HEK293 (cell line): Measurements from ENCODE around the gene PLPPR2.

Experiments used
- CTCF ChIA-PET: fragments of 350-600 bp; formaldehyde crosslinking; extraction: SDS; loops from one replicate; lab custom pipeline; 2021; ENCODE audit warnings: antibody characterized with exemption; lab: Yijun Ruan, JAX
- POLR2A ChIA-PET: fragments of 300-600 bp; formaldehyde crosslinking; extraction: SDS; loops from one replicate; lab custom pipeline; 2020; ENCODE audit warnings: antibody characterized with exemption, inconsistent platforms; lab: Yijun Ruan, JAX
- H3K27ac ChIP-seq: fragments of 200-500 bp; sonication (Bioruptor generic); 2 replicates; pipeline ENCODE4 v1.5.1; 2014; ENCODE audit warnings: low read depth, low read length, control low read depth, inconsistent platforms; ENCODE audit errors: extremely low read depth
- H3K36me3 ChIP-seq, 2 experiments: fragments of 200-500 bp in 1 of 2; sonication (Bioruptor generic) in 1 of 2; 1 replicate in 1 of 2; 2 replicates in 1 of 2; pipeline ENCODE4 v1.5.1; 2014 to 2017; ENCODE audit warnings: inconsistent platforms in 2 of 2, low read length in 2 of 2; ENCODE audit not compliant: control insufficient read depth in 2 of 2, insufficient read depth in 1 of 2
- H3K4me1 ChIP-seq: fragments of 200-500 bp; sonication (Bioruptor generic); 2 replicates; pipeline ENCODE4 v1.5.1; 2014; ENCODE audit warnings: mild to moderate bottlenecking, low read length, inconsistent platforms; ENCODE audit not compliant: control insufficient read depth, insufficient read depth
- H3K4me3 ChIP-seq: 2 replicates; pipeline ENCODE4 v1.5.1; 2011; ENCODE audit warnings: low read depth, mild to moderate bottlenecking, control low read depth, low read length, moderate library complexity
- H3K9me3 ChIP-seq: fragments of 200-500 bp; sonication (Bioruptor generic); 2 replicates; pipeline ENCODE4 v1.5.1; 2014; ENCODE audit warnings: low read depth, low read length, inconsistent platforms; ENCODE audit not compliant: control insufficient read depth, insufficient read depth
- GLIS1 ChIP-seq: fragments of 450-650 bp; formaldehyde crosslinking; IDR thresholded peaks from 2 replicates; pipeline ENCODE4 v1.5.1; 2016; ENCODE audit warnings: missing biosample characterization, missing genetic modification characterization
- GLIS2 ChIP-seq: fragments of 450-650 bp; formaldehyde crosslinking; IDR thresholded peaks from 2 replicates; pipeline ENCODE4 v1.5.1; 2016; ENCODE audit warnings: missing biosample characterization, missing genetic modification characterization
- HIC1 ChIP-seq: fragments of 450-650 bp; formaldehyde crosslinking; IDR thresholded peaks from 2 replicates; pipeline ENCODE4 v1.5.1; 2016; ENCODE audit warnings: missing biosample characterization, missing genetic modification characterization
- KLF1 ChIP-seq: fragments of 450-650 bp; formaldehyde crosslinking; IDR thresholded peaks from 2 replicates; pipeline ENCODE4 v1.5.1; 2016; ENCODE audit warnings: missing biosample characterization, missing genetic modification characterization
- KLF9 ChIP-seq: fragments of 450-650 bp; formaldehyde crosslinking; IDR thresholded peaks from 2 replicates; pipeline ENCODE4 v1.5.1; 2016; ENCODE audit warnings: missing biosample characterization, missing genetic modification characterization, low read depth
- PATZ1 ChIP-seq: fragments of 450-650 bp; formaldehyde crosslinking; IDR thresholded peaks from 2 replicates; pipeline ENCODE4 v1.5.1; 2016; ENCODE audit warnings: missing biosample characterization, missing genetic modification characterization
- REST ChIP-seq: fragments of 450-650 bp; formaldehyde crosslinking; IDR thresholded peaks from 2 replicates; pipeline ENCODE4 v1.5.1; 2016; ENCODE audit warnings: missing biosample characterization, missing genetic modification characterization
- SCRT2 ChIP-seq: fragments of 450-650 bp; formaldehyde crosslinking; IDR thresholded peaks from 2 replicates; pipeline ENCODE4 v1.5.1; 2016; ENCODE audit warnings: missing biosample characterization, missing genetic modification characterization
- ZFP37 ChIP-seq: fragments of 450-650 bp; formaldehyde crosslinking; IDR thresholded peaks from 2 replicates; pipeline ENCODE4 v1.5.1; 2016; ENCODE audit warnings: missing biosample characterization, missing genetic modification characterization
- ZIC2 ChIP-seq: fragments of 450-650 bp; formaldehyde crosslinking; IDR thresholded peaks from 2 replicates; pipeline ENCODE4 v1.5.1; 2016; ENCODE audit warnings: missing biosample characterization, missing genetic modification characterization
- ZNF138 ChIP-seq: fragments of 450-650 bp; formaldehyde crosslinking; IDR thresholded peaks from 2 replicates; pipeline ENCODE4 v1.5.1; 2016; ENCODE audit warnings: missing biosample characterization, missing genetic modification characterization, borderline replicate concordance
- ZNF341 ChIP-seq: fragments of 450-650 bp; formaldehyde crosslinking; IDR thresholded peaks from 2 replicates; pipeline ENCODE4; 2016; ENCODE audit warnings: low read depth, missing biosample characterization, missing genetic modification characterization
- ZNF366 ChIP-seq: fragments of 450-650 bp; formaldehyde crosslinking; conservative IDR thresholded peaks from 2 replicates; pipeline ENCODE4 v1.5.1; 2016; ENCODE audit warnings: missing biosample characterization, missing genetic modification characterization
- ZNF398 ChIP-seq: fragments of 450-650 bp; formaldehyde crosslinking; IDR thresholded peaks from 2 replicates; pipeline ENCODE4 v1.5.1; 2017; ENCODE audit warnings: missing biosample characterization, missing genetic modification characterization
- ZNF600 ChIP-seq: fragments of 450-650 bp; formaldehyde crosslinking; IDR thresholded peaks from 2 replicates; pipeline ENCODE4 v1.5.1; 2016; ENCODE audit warnings: missing biosample characterization, missing genetic modification characterization
- ZNF626 ChIP-seq: fragments of 450-650 bp; sonication (Bioruptor Pico); formaldehyde crosslinking; IDR thresholded peaks from 2 replicates; pipeline ENCODE4 v1.5.1; 2018; ENCODE audit warnings: missing biosample characterization, missing genetic modification characterization, inconsistent platforms
- ZNF692 ChIP-seq: fragments of 450-650 bp; formaldehyde crosslinking; IDR thresholded peaks from 2 replicates; pipeline ENCODE4 v1.5.1; 2016; ENCODE audit warnings: missing biosample characterization, missing genetic modification characterization
- ZSCAN30 ChIP-seq: fragments of 450-650 bp; IDR thresholded peaks from 2 replicates; pipeline ENCODE4 v1.5.1; 2018; ENCODE audit warnings: missing biosample characterization, mild to moderate bottlenecking, missing genetic modification characterization, moderate library complexity

Gene PLPPR2

GRCh38 chr19:11361037-11361770 lies 6.0 kb downstream of the PLPPR2 start:
- ChIA-PET CTCF (interaction anchor here (1.2 kb wide), 1 partner anchor 13 kb away, joined by 3 read pairs; the partner anchor contains the start of gene SWSAP1), POLR2A (interaction anchor here (1.0 to 2.3 kb wide), 2 partner anchors 13 to 67 kb away, joined by 4 to 15 read pairs; partner anchors contain the start of gene SWSAP1)
- TF ChIP-seq ZNF600 (tag by site-specific recombination) (peak; percentile 11; the same call in 1 of the 2 replicates), SCRT2 (tag by site-specific recombination) (peak; percentile 59), ZNF341 (tag by site-specific recombination) (peak; percentile 46; the same call in 1 of the 2 replicates), ZNF398 (tag by site-specific recombination) (no peak), REST (peak; percentile 90), ZNF366 (tag by site-specific recombination) (no peak)

GRCh38 chr19:11361771-11362731 lies 6.8 kb downstream of the PLPPR2 start:
- ChIA-PET POLR2A (interaction anchor here (2.3 kb wide), 1 partner anchor 12 kb away, joined by 15 read pairs; the partner anchor contains the start of gene SWSAP1), CTCF (interaction anchor here (0.7 kb wide), 1 partner anchor 21 kb away, joined by 3 read pairs; no protein-coding TSS in a partner anchor)
- Histone ChIP-seq H3K4me3 (no peak overlapping the region), H3K27ac (no peak overlapping the region), H3K4me1 (no peaks in the 10 kb centered on the region), H3K36me3 (peaks cover 0 to 23% of the 10 kb centered on the region in 2 experiments; a peak in 2 of 3 replicates), H3K9me3 (no peaks in the 10 kb centered on the region)
- TF ChIP-seq KLF9 (tag by site-specific recombination) (peak; percentile 6; the same call in 1 of the 2 replicates), GLIS1 (peak; percentile 85), ZNF692 (no peak), ZIC2 (tag by site-specific recombination) (0 out of 2 replicates have a peak, but pooled peaks have one; percentile 35), KLF1 (tag by site-specific recombination) (0 out of 2 replicates have a peak, but pooled peaks have one; percentile 25), ZNF626 (tag by site-specific recombination) (no peak), HIC1 (tag by site-specific recombination) (peak; percentile 21; the same call in 1 of the 2 replicates), ZNF138 (tag by site-specific recombination) (no peak), PATZ1 (0 out of 2 replicates have a peak, but pooled peaks have one; percentile 13), ZFP37 (tag by site-specific recombination) (no peak), ZSCAN30 (tag by site-specific recombination) (no peak), GLIS2 (tag by site-specific recombination) (peak; percentile 25; the same call in 1 of the 2 replicates)

More at GRCh38 chr19:11361037-11361770, 6.0 kb downstream of the PLPPR2 start:
- Histone ChIP-seq H3K4me1 (no peaks in the 10 kb centered on the region), H3K27ac (no peak overlapping the region), H3K36me3 (peaks cover 0 to 23% of the 10 kb centered on the region in 2 experiments; a peak in 1 of 3 replicates), H3K4me3 (no peak overlapping the region), H3K9me3 (no peaks in the 10 kb centered on the region)
